HEK293 (cell line): ENCODE measurements around the gene RNF223.

ENCODE experiments used
- BCL11B ChIP-seq: fragments of 450-650 bp; formaldehyde crosslinking; IDR thresholded peaks from 2 replicates; pipeline ENCODE4 v1.5.1; 2016; ENCODE audit warnings: low read depth, missing biosample characterization, missing genetic modification characterization
- CTCF ChIP-seq: fragments of 450-650 bp; formaldehyde crosslinking; IDR thresholded peaks from 2 replicates; pipeline ENCODE4 v1.5.1; 2016; ENCODE audit warnings: missing biosample characterization, missing genetic modification characterization
- GFI1B ChIP-seq: fragments of 450-650 bp; formaldehyde crosslinking; IDR thresholded peaks from 2 replicates; pipeline ENCODE4 v1.5.1; 2016; ENCODE audit warnings: missing biosample characterization, missing genetic modification characterization
- GLI4 ChIP-seq: fragments of 450-650 bp; formaldehyde crosslinking; IDR thresholded peaks from 2 replicates; pipeline ENCODE4 v1.5.1; 2016; ENCODE audit warnings: missing biosample characterization, missing genetic modification characterization
- GLIS2 ChIP-seq: fragments of 450-650 bp; formaldehyde crosslinking; IDR thresholded peaks from 2 replicates; pipeline ENCODE4 v1.5.1; 2016; ENCODE audit warnings: missing biosample characterization, missing genetic modification characterization
- IKZF3 ChIP-seq: fragments of 450-650 bp; IDR thresholded peaks from 2 replicates; pipeline ENCODE4 v1.5.0; 2018; ENCODE audit warnings: missing biosample characterization, mild to moderate bottlenecking, missing genetic modification characterization, moderate library complexity
- KLF17 ChIP-seq: fragments of 450-650 bp; formaldehyde crosslinking; IDR thresholded peaks from 2 replicates; pipeline ENCODE4 v1.5.1; 2016; ENCODE audit warnings: missing biosample characterization, missing genetic modification characterization
- KLF8 ChIP-seq: fragments of 450-650 bp; formaldehyde crosslinking; IDR thresholded peaks from 2 replicates; pipeline ENCODE4 v1.5.1; 2016; ENCODE audit warnings: missing biosample characterization, missing genetic modification characterization
- OVOL3 ChIP-seq: fragments of 450-650 bp; formaldehyde crosslinking; IDR thresholded peaks from 2 replicates; pipeline ENCODE4 v1.5.1; 2016; ENCODE audit warnings: missing biosample characterization, missing genetic modification characterization
- PRDM10 ChIP-seq: fragments of 450-650 bp; formaldehyde crosslinking; IDR thresholded peaks from 2 replicates; pipeline ENCODE4 v1.5.1; 2016; ENCODE audit warnings: missing biosample characterization, missing genetic modification characterization
- SETDB1 ChIP-seq: IDR thresholded peaks from one replicate; pipeline ENCODE4 v1.6.1; 2017; ENCODE audit warnings: mild to moderate bottlenecking, low read length, moderate library complexity, mixed read lengths; ENCODE audit not compliant: insufficient read length
- SP2 ChIP-seq: fragments of 450-650 bp; formaldehyde crosslinking; IDR thresholded peaks from 2 replicates; pipeline ENCODE4 v1.5.1; 2016; ENCODE audit warnings: missing biosample characterization, missing genetic modification characterization
- WT1 ChIP-seq: fragments of 450-650 bp; formaldehyde crosslinking; IDR thresholded peaks from 2 replicates; pipeline ENCODE4 v1.5.1; 2016; ENCODE audit warnings: missing biosample characterization, missing genetic modification characterization
- ZBTB1 ChIP-seq: fragments of 450-650 bp; formaldehyde crosslinking; IDR thresholded peaks from 2 replicates; pipeline ENCODE4 v1.5.1; 2016; ENCODE audit warnings: missing biosample characterization, missing genetic modification characterization
- ZBTB49 ChIP-seq: fragments of 450-650 bp; formaldehyde crosslinking; IDR thresholded peaks from 2 replicates; pipeline ENCODE4 v1.5.1; 2016; ENCODE audit warnings: missing biosample characterization, missing genetic modification characterization, low read depth
- ZFHX2 ChIP-seq: fragments of 450-650 bp; formaldehyde crosslinking; conservative IDR thresholded peaks from 2 replicates; pipeline ENCODE4 v1.5.1; 2016; ENCODE audit warnings: missing biosample characterization, missing genetic modification characterization
- ZNF202 ChIP-seq: fragments of 450-650 bp; formaldehyde crosslinking; IDR thresholded peaks from 2 replicates; pipeline ENCODE4 v1.5.1; 2016; ENCODE audit warnings: missing biosample characterization, missing genetic modification characterization, borderline replicate concordance
- ZNF214 ChIP-seq: fragments of 450-650 bp; formaldehyde crosslinking; IDR thresholded peaks from 2 replicates; pipeline ENCODE4 v1.5.1; 2017; ENCODE audit warnings: missing biosample characterization, mild to moderate bottlenecking, missing genetic modification characterization, borderline replicate concordance
- ZNF223 ChIP-seq: fragments of 450-650 bp; formaldehyde crosslinking; IDR thresholded peaks from 2 replicates; pipeline ENCODE4 v1.5.1; 2016; ENCODE audit warnings: missing biosample characterization, missing genetic modification characterization
- ZNF24 ChIP-seq: fragments of 450-650 bp; formaldehyde crosslinking; IDR thresholded peaks from 2 replicates; pipeline ENCODE4 v1.5.1; 2016; ENCODE audit warnings: missing biosample characterization, missing genetic modification characterization
- ZNF341 ChIP-seq: fragments of 450-650 bp; formaldehyde crosslinking; IDR thresholded peaks from 2 replicates; pipeline ENCODE4; 2016; ENCODE audit warnings: low read depth, missing biosample characterization, missing genetic modification characterization
- ZNF350 ChIP-seq: fragments of 450-650 bp; formaldehyde crosslinking; IDR thresholded peaks from 2 replicates; pipeline ENCODE4 v1.5.0; 2017; ENCODE audit warnings: missing biosample characterization, mild to moderate bottlenecking, missing genetic modification characterization
- ZNF394 ChIP-seq: fragments of 450-650 bp; formaldehyde crosslinking; IDR thresholded peaks from 2 replicates; pipeline ENCODE4 v1.5.1; 2016; ENCODE audit warnings: missing biosample characterization, missing genetic modification characterization, mild to moderate bottlenecking, moderate library complexity, borderline replicate concordance
- ZNF510 ChIP-seq: fragments of 450-650 bp; formaldehyde crosslinking; IDR thresholded peaks from 2 replicates; pipeline ENCODE4 v1.5.1; 2018; ENCODE audit warnings: mild to moderate bottlenecking, missing genetic modification characterization, missing biosample characterization; ENCODE audit not compliant: insufficient replicate concordance
- ZNF629 ChIP-seq: fragments of 450-650 bp; formaldehyde crosslinking; IDR thresholded peaks from 2 replicates; pipeline ENCODE4 v1.5.1; 2017; ENCODE audit warnings: missing biosample characterization, missing genetic modification characterization
- ZNF658 ChIP-seq: fragments of 450-650 bp; formaldehyde crosslinking; IDR thresholded peaks from 2 replicates; pipeline ENCODE4; 2016; ENCODE audit warnings: missing biosample characterization, missing genetic modification characterization
- ZNF660 ChIP-seq: fragments of 450-650 bp; IDR thresholded peaks from 2 replicates; pipeline ENCODE4 v1.5.1; 2018; ENCODE audit warnings: missing biosample characterization, mild to moderate bottlenecking, missing genetic modification characterization
- ZNF677 ChIP-seq: fragments of 450-650 bp; IDR thresholded peaks from 2 replicates; pipeline ENCODE4 v1.5.0; 2018; ENCODE audit warnings: missing biosample characterization, mild to moderate bottlenecking, missing genetic modification characterization, moderate library complexity
- ZXDB ChIP-seq: fragments of 450-650 bp; formaldehyde crosslinking; IDR thresholded peaks from 2 replicates; pipeline ENCODE4 v1.5.1; 2016; ENCODE audit warnings: missing biosample characterization, missing genetic modification characterization
- TF ChIP-seq, protein P1 (sequence below): fragments of 450-650 bp; formaldehyde crosslinking; IDR thresholded peaks from 2 replicates; pipeline ENCODE4 v1.5.1; 2016; ENCODE audit warnings: missing biosample characterization, missing genetic modification characterization

The RNF223 gene

DNA sequence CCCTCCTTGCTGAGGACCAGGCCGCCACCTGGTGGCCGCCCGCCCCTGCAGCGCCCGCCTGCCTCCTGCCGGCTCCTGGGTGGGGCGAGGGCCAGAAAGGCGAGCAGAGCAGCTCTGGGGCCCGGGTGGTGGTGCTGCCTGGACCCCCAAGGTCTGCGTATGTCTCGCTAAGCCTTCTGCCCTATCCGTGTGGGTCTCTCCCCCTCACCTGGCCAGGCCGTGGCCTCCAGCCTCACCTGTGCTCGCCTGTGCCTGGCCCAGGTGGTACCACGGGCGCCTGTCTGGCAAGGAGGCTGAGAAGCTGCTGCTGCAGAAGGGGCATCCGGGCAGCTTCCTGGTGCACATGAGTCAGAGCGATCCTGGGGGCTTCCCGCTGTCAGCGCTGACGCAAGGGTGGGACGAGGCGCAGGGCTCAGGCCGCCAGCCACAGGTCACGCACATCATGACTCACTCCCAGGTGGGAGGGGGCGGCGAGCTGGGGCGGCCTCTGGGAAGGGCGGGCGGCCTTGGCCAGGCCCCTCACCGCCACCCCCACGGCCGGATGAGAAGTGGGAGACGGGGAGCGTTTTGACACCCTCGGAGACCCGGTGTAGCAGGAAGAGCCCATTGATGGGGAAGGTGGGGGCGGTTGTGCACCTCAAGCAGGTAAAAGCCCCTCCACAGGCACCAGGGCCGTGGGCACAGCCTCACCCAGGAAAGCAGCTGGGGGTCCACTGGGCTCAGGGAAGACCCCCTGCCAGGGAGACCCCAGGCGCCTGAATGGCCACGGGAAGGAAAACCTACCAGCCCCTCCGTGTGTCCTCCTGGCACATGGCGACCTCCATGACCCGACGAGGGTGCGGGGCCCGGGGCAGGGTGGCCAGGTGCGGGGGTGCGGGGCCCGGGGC lies 9.9 kb downstream of the RNF223 start (continued):
- TF ChIP-seq CTCF (tag by site-specific recombination): peak; percentile 98
- peak; percentile 82 for TF ChIP-seq ZNF394 (tag by site-specific recombination)
- TF ChIP-seq ZFHX2 (tag by site-specific recombination): peak; percentile 98
- no peak for TF ChIP-seq ZNF202 (tag by site-specific recombination)
- TF ChIP-seq ZNF350 (tag by site-specific recombination): no peak
- TF ChIP-seq ZNF660 (tag by site-specific recombination): peak; percentile 70
- TF ChIP-seq GLIS2 (tag by site-specific recombination): peak; percentile 98
- no peak for TF ChIP-seq ZNF510 (tag by site-specific recombination)
- peak; percentile 94 for TF ChIP-seq ZNF629 (tag by site-specific recombination)
- TF ChIP-seq KLF8 (tag by site-specific recombination): peak; percentile 89
- TF ChIP-seq GFI1B: no peak
- no peak for TF ChIP-seq ZBTB49 (tag by site-specific recombination)
- peak; percentile 57; the same call in 1 of the 2 replicates for TF ChIP-seq WT1
- peak; percentile 45 for TF ChIP-seq ZXDB (tag by site-specific recombination)
- peak; percentile 88 for TF ChIP-seq SP2 (tag by site-specific recombination)
- TF ChIP-seq ZNF677 (tag by site-specific recombination): no peak
- peak; percentile 97 for TF ChIP-seq ZBTB1 (tag by site-specific recombination)
- TF ChIP-seq OVOL3 (tag by site-specific recombination): no peak
- TF ChIP-seq PRDM10 (tag by site-specific recombination): peak; percentile 94
- TF ChIP-seq ZNF341 (tag by site-specific recombination): peak; percentile 29; the same call in 1 of the 2 replicates
- TF ChIP-seq ZNF214 (tag by site-specific recombination): no peak
- TF ChIP-seq GLI4: no peak
- TF ChIP-seq ZNF223 (tag by site-specific recombination): peak; percentile 95
- no peak for TF ChIP-seq ZNF658 (tag by site-specific recombination)
- TF ChIP-seq, protein P1, sequence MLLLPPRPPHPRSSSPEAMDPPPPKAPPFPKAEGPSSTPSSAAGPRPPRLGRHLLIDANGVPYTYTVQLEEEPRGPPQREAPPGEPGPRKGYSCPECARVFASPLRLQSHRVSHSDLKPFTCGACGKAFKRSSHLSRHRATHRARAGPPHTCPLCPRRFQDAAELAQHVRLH (tag by site-specific recombination): no peak
- peak; percentile 98 for TF ChIP-seq KLF17 (tag by site-specific recombination)
- peak; percentile 47; the same call in 1 of the 2 replicates for TF ChIP-seq BCL11B
- peak; percentile 82; the same call in 1 of the 2 replicates for TF ChIP-seq ZNF24 (tag by site-specific recombination)
- TF ChIP-seq SETDB1: no peak
- TF ChIP-seq IKZF3 (tag by site-specific recombination): peak; percentile 72
